HG02938 (cell line): ENCODE results near the gene RBM19.
"Not testable (repeated sequence)": the region's sequence is repeated elsewhere in the genome, so short reads cannot be mapped to it uniquely, and the experiment has no call there.

Experiments used
- ATAC-seq: cut with Tn5 transposase; IDR thresholded peaks from one replicate; pipeline ENCODE4 v1.9.1; 2021; ENCODE audit warnings: mild to moderate bottlenecking, moderate library complexity; ENCODE audit not compliant: unreplicated experiment

Gene RBM19

DNA sequence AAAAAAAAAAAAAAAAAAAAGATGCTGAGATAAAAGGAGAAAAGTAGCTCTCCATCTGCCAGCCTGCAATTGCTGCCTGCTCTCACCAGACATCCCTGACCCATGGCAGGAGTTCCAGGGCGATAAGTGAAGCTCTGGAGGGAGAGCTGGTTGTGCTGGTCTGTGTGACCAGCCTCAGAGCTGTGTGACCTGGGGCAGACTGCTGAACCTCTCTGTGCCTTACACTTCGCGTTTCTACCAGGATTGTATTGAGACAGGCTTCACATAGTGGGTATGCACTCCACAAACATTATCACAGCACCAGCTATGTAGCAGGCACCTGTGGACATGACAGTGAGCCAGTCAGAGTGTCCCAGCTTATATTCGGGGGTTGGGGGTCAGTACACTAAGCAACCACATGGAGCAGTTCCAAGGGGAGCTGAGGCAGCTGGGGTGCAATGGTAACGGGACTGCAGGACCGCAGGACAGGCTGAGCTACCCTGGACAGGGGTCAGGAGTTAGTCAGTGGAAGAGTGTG is 57.5 kb downstream of the RBM19 start:
- ATAC-seq: no peak

- ATAC-seq: no peak
Measured at GRCh38 chr12:113907446-113908180, 58.5 kb downstream of the RBM19 start.

DNA sequence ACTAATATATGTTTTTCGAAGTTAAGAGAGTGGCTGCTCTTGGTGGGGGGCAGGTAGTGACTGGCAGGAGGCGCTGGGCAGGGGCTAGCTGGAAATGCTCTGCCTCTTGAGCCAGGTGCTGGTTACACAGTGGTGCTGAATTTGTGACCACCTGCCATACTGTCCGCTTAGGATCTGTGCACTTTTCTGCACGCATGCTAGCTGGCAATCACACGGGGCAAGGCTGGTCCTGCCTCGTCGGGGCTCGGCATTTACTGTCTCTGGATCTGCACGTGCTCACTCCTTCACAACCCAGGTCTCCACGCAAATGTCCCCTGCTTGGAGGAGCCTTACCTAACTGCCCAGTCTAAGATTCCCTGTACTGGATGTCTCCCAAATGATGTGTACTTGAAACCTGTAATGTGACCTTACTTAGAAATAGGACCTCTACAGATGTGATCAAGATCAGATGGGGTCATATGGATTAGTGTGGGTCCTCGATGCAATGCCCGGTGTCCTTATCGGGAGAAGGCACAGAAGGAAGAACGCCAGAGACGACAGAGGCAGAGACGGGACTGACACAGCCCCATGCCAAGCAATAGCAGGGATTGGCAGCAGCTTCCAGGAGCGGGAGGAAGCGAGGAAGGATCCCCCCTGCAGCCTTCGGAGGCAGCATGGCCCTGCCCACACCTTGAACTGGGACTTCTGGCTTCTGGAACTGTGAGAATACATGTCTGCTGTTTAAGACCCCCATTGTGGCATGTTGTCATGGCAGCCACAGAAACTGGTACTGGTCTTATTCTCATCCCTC is 59.5 kb downstream of the RBM19 start:
- no peak for ATAC-seq

- no peak for ATAC-seq
Measured at GRCh38 chr12:113905829-113906228, 60.3 kb downstream of the RBM19 start.

DNA sequence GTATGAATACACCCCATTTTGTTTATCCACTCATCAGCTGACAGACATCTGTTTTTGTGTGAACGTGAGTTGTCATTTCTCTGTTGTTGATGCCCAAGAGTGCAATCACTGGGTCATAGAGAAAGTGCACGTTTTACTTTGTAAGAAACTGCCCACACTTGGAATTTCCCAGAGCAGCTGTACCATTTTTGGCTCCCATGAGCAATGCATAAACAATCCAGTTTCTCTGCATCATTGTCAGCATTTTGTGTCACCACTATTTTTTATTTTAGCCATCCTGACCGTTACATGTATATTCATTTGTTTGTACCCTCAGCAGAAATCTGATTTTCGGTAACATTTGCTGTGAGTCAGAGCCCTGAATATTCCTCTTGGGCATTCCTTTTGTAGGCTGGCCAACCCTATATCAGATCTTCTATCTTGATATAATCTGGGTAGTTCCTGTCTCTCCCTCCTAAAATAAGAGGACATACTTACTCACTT is 62.7 kb downstream of the RBM19 start:
- ATAC-seq: no peak

DNA sequence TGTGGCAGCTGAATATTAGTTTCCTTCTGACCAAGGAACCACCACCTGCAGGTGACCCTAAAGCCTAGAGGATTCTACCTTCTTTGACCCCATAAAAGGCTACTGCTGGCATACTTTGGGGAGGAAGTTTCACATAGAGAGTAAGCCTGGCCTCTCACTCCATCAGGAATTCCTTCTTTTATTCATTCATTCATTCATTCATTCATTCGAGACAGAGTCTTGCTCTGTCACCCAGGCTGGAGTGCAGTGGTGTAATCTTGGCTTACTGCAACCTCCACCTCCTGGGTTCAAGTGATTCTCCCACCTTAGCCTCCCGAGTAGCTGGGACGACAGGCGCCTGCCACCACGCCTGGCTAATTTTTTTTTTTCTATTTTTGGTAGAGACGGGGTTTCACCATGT is 64.8 kb downstream of the RBM19 start:
- ATAC-seq: not testable (repeated sequence)

- no peak for ATAC-seq
Measured at GRCh38 chr12:113900716-113901115, 65.4 kb downstream of the RBM19 start.

DNA sequence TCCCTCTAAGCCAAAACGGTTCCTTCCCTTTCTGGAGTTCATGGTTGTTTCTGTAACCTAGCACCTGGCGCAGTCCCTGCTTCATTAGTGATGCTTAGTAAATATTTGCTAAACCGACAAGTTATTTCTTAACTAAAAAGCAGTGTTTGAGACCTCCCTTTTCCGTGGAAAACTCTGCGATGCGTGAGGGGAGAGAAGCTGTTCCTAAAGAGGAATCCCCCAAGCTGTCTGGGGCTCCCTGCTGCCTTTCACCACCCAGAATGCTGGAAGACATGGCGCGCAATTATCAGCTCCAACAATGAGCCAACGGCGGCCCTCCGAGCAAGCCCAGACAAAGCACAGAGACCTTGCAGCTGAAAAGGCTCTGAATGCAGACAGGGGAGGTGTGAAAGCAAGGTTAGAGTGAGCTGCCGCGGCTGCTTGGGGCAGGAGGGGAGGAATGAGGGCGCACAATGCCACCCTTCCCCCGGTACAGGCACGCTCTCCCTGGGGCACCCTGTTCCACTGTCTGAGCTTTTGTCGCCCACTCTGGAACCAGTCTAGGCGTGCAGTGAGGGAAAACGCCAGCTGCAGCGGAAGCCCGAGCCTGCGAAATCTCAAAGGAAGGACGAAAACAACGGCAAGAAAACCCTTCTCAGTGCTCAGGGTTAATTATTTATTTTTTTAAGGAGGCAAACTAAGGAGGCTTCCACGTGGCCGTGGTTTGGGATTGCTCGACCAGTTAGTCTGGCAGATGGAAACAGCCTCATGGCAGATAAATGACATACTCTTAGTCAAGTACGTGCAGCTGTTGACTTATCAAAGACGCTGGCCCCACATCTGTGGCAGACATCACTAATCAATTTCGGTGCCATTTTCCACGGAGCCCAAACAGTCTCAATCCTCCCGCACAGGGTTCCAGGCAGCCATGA is 66.3 kb downstream of the RBM19 start:
- no peak for ATAC-seq

GRCh38 chr12:113899042-113899560 is 67.0 kb downstream of the RBM19 start:
- ATAC-seq: no peak

- no peak for ATAC-seq
Measured at GRCh38 chr12:113898466-113898865, 67.7 kb downstream of the RBM19 start.

- no peak for ATAC-seq
Measured at GRCh38 chr12:113897406-113897805, 68.7 kb downstream of the RBM19 start.

GRCh38 chr12:113896841-113897240 is 69.3 kb downstream of the RBM19 start:
- ATAC-seq: no peak

GRCh38 chr12:113896194-113896593 is 69.9 kb downstream of the RBM19 start:
- ATAC-seq: no peak

GRCh38 chr12:113895176-113895575 is 70.9 kb downstream of the RBM19 start:
- ATAC-seq: no peak

GRCh38 chr12:113894697-113895096 is 71.4 kb downstream of the RBM19 start:
- no peak for ATAC-seq

GRCh38 chr12:113893221-113893620 is 72.9 kb downstream of the RBM19 start:
- ATAC-seq: no peak

DNA sequence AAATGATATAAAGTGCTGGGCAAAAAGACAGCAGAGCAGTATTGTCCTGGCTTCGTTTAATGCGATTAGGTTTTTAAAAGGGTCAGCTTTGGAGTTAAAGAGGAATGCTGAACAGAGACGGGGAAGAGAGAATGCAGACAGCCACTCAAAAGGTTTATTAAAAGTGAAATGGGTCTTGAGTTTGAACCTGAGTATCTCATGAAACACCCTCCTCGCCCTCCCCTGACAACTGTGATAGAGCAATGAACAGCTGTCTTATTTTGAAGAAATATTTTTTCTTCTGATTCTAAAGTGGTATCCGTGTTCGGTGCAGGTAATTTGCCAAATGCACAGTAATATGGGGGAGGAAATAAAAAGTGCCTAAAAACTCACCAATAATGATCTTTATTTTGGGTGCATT is 73.6 kb downstream of the RBM19 start:
- no peak for ATAC-seq

- ATAC-seq: no peak
Measured at GRCh38 chr12:113891739-113892520, 74.2 kb downstream of the RBM19 start.

GRCh38 chr12:113891167-113891692 is 74.9 kb downstream of the RBM19 start:
- ATAC-seq: no peak
